HepG2 (cell line): ENCODE measurements around the gene TTPAL. TPM values are rescaled to one million over a fixed set of nuclear protein-coding genes. Genes with fewer than 3 reads are reported as not detected.

Source experiments
- ATF5 ChIP-seq: sonication (generic); formaldehyde crosslinking; IDR thresholded peaks from 2 replicates; pipeline ENCODE4 v1.4.0; 2020; ENCODE audit warnings: mild to moderate bottlenecking, low read depth, missing genetic modification reagents
- FOXO1 ChIP-seq: sonication (generic); formaldehyde crosslinking; IDR thresholded peaks from 2 replicates; pipeline ENCODE4 v1.4.0; 2020; ENCODE audit warnings: missing genetic modification reagents
- MNT ChIP-seq: fragments of 450-650 bp; IDR thresholded peaks from 2 replicates; pipeline ENCODE4 v1.6.1; 2016
- PAXIP1 ChIP-seq: sonication (generic); formaldehyde crosslinking; conservative IDR thresholded peaks from 2 replicates; pipeline ENCODE4 v1.4.0; 2020; ENCODE audit warnings: mild to moderate bottlenecking, missing genetic modification reagents, moderate library complexity
- PHF8 ChIP-seq: sonication (generic); formaldehyde crosslinking; IDR thresholded peaks from 2 replicates; pipeline ENCODE4 v1.5.0; 2020; ENCODE audit warnings: missing genetic modification reagents
- RAD51 ChIP-seq: fragments of 450-650 bp; IDR thresholded peaks from 2 replicates; pipeline ENCODE4 v1.6.1; 2016; ENCODE audit warnings: borderline replicate concordance
- SALL1 ChIP-seq: sonication (generic); formaldehyde crosslinking; IDR thresholded peaks from 2 replicates; pipeline ENCODE4 v1.8.0; 2022; ENCODE audit warnings: mild to moderate bottlenecking, missing genetic modification reagents
- SMAD3 ChIP-seq: sonication (generic); formaldehyde crosslinking; IDR thresholded peaks from 2 replicates; pipeline ENCODE4 v1.4.0; 2020; ENCODE audit warnings: missing genetic modification reagents
- TAF15 ChIP-seq: fragments of 200-400 bp; formaldehyde crosslinking; IDR thresholded peaks from one replicate; pipeline ENCODE4 v1.6.1; 2018; ENCODE audit warnings: mild to moderate bottlenecking, low read depth, low read length; ENCODE audit not compliant: poor library complexity, severe bottlenecking
- TMF1 ChIP-seq: sonication (generic); formaldehyde crosslinking; IDR thresholded peaks from 2 replicates; pipeline ENCODE4 v1.8.1; 2022; ENCODE audit warnings: low read depth, missing genetic modification reagents
- ZNF230 ChIP-seq: sonication (generic); formaldehyde crosslinking; IDR thresholded peaks from 2 replicates; pipeline ENCODE4 v1.4.0; 2020; ENCODE audit warnings: mild to moderate bottlenecking, missing genetic modification reagents
- ZNF276 ChIP-seq: sonication (generic); formaldehyde crosslinking; IDR thresholded peaks from 2 replicates; pipeline ENCODE4 v1.4.0; 2020; ENCODE audit warnings: mild to moderate bottlenecking, low read depth, missing genetic modification reagents
- ZNF362 ChIP-seq: sonication (generic); formaldehyde crosslinking; IDR thresholded peaks from 2 replicates; pipeline ENCODE4 v1.4.0; 2020; ENCODE audit warnings: missing genetic modification reagents, mild to moderate bottlenecking, borderline replicate concordance
- ZNF501 ChIP-seq: sonication (generic); formaldehyde crosslinking; IDR thresholded peaks from 2 replicates; pipeline ENCODE4 v1.5.1; 2020; ENCODE audit warnings: mild to moderate bottlenecking, moderate library complexity, missing genetic modification reagents
- ZNF652 ChIP-seq: IDR thresholded peaks from 2 replicates; pipeline ENCODE4 v1.6.1; 2016; ENCODE audit warnings: low read depth, borderline replicate concordance
- ZNF850 ChIP-seq: sonication (generic); formaldehyde crosslinking; conservative IDR thresholded peaks from 2 replicates; pipeline ENCODE4 v1.9.0; 2021; ENCODE audit warnings: mild to moderate bottlenecking, missing genetic modification reagents
- ZSCAN9 ChIP-seq: IDR thresholded peaks from 2 replicates; pipeline ENCODE4 v1.6.1; 2016; ENCODE audit warnings: borderline replicate concordance
- ZXDC ChIP-seq: sonication (generic); formaldehyde crosslinking; IDR thresholded peaks from 2 replicates; pipeline ENCODE4 v1.5.0; 2020; ENCODE audit warnings: mild to moderate bottlenecking, missing genetic modification reagents
- polyA plus RNA-seq, 8 experiments: library from polyadenylated mRNA; depleted of rRNA in 3 of 8; stranded (reverse) in 7 of 8; unstranded in 1 of 8; fragments of >200 nt; fragmentation: Illumina TruSeq in 4 of 8; extraction: Trizol in 4 of 8; gene quantifications; 2 replicates each; pipeline versions ENCODE4 v1.2.1 to v1.2.3, GENCODE V29; 2011 to 2016; ENCODE audit warnings: low read depth in 4 of 8, missing spikeins in 1 of 8, mixed read lengths in 1 of 8; ENCODE audit not compliant: insufficient read depth in 1 of 8
- total RNA-seq, 5 experiments: library from RNA; depleted of rRNA; stranded (reverse); fragments of >200 nt; fragmentation: Illumina TruSeq; extraction: Trizol; gene quantifications; 2 replicates each; pipeline ENCODE4 v1.2.3, GENCODE V29; 2016; ENCODE audit warnings: low read depth in 1 of 5

TTPAL gene
- total and polyA plus RNA-seq, 2 of the 13 experiments (the other 11 are each of a cell fraction or from before 2014, with no cell fraction given): 4.3 to 18.8 TPM

- TF ChIP-seq ZXDC (CRISPR knock-in tag) (peak; percentile 48; the same call in 1 of the 2 replicates), ZNF850 (CRISPR knock-in tag) (no peak), ZNF362 (CRISPR knock-in tag) (0 out of 2 replicates have a peak, but pooled peaks have one; percentile 1), TMF1 (CRISPR knock-in tag) (no peak), FOXO1 (CRISPR knock-in tag) (0 out of 2 replicates have a peak, but pooled peaks have one; percentile 8), RAD51 (no peak), ZNF230 (CRISPR knock-in tag) (0 out of 2 replicates have a peak, but pooled peaks have one; percentile 41), ZNF501 (0 out of 2 replicates have a peak, but pooled peaks have one; percentile 27), MNT (no peak), SALL1 (CRISPR knock-in tag) (0 out of 2 replicates have a peak, but pooled peaks have one; percentile 2), ATF5 (CRISPR knock-in tag) (no peak), ZSCAN9 (0 out of 2 replicates have a peak, but pooled peaks have one; percentile 13), ZNF652 (CRISPR knock-in tag) (no peak), PAXIP1 (CRISPR knock-in tag) (peak; percentile 14; the same call in 1 of the 2 replicates), TAF15 (no peak), SMAD3 (CRISPR knock-in tag) (0 out of 2 replicates have a peak, but pooled peaks have one; percentile 10), PHF8 (peak; percentile 4; the same call in 1 of the 2 replicates), ZNF276 (CRISPR knock-in tag) (peak; percentile 55; the same call in 1 of the 2 replicates)
Observed at GRCh38 chr20:44461803-44462174, 13.9 kb upstream of the TTPAL start (continued).
